ENCODE results near the gene SLC39A8.

GRCh38 chr4:102390438-102390837, 45.2 kb upstream of the SLC39A8 start:
- no peak for TF ChIP-seq EZH2 (IDR thresholded peaks at IDR 0.05)
- no peak for TF ChIP-seq CTCF (IDR thresholded peaks at IDR 0.05)
- no peak for TF ChIP-seq EZH2phosphoT487 (IDR thresholded peaks at IDR 0.05)

Measured in neural progenitor cell (in vitro differentiated cells).